ENCODE results near the gene LSM10. TPM values are rescaled to one million over a fixed set of nuclear protein-coding genes. Genes with fewer than 3 reads are reported as not detected.

LSM10 gene
- total RNA-seq, 2 donors from 2014 or later = 24.1 to 24.2 TPM

Other genes with a start within 250 kb of the LSM10 start
- 10 to 100 TPM; 62.4 to 63.0 TPM for gene TRAPPC3, start 248.4 kb downstream of the LSM10 start, total RNA-seq
- 10 to 100 TPM; 38.3 to 62.5 TPM for gene MAP7D1, start 241.7 kb downstream of the LSM10 start, total RNA-seq
- gene THRAP3, start 173.5 kb downstream of the LSM10 start, total RNA-seq = 10 to 100 TPM; 78.7 to 79.7 TPM
- gene SH3D21, start 91.5 kb downstream of the LSM10 start, total RNA-seq = 10 to 100 TPM; 14.6 to 30.6 TPM
- 1 to 10 TPM; 2.9 to 8.9 TPM for gene EVA1B, start 74.3 kb downstream of the LSM10 start, total RNA-seq
- gene STK40, start 12.0 kb downstream of the LSM10 start, total RNA-seq = 10 to 100 TPM; 55.6 to 67.0 TPM
- gene OSCP1, start 52.5 kb upstream of the LSM10 start, total RNA-seq = 1 to 10 TPM; 2.7 to 3.1 TPM
- gene MRPS15, start 66.5 kb upstream of the LSM10 start, total RNA-seq = 10 to 100 TPM; 43.6 to 54.9 TPM
- gene CSF3R, start 85.0 kb upstream of the LSM10 start, total RNA-seq = 1 to 10 TPM; 2.5 to 2.9 TPM

All from left colon (tissue), 2 donors.